HG02571 (cell line): ENCODE results near the gene SLC18B1.

Source experiments
- ATAC-seq: cut with Tn5 transposase; IDR thresholded peaks from one replicate; pipeline ENCODE4 v1.9.1; 2021; ENCODE audit warnings: mild to moderate bottlenecking, moderate library complexity; ENCODE audit not compliant: unreplicated experiment

Gene SLC18B1

DNA sequence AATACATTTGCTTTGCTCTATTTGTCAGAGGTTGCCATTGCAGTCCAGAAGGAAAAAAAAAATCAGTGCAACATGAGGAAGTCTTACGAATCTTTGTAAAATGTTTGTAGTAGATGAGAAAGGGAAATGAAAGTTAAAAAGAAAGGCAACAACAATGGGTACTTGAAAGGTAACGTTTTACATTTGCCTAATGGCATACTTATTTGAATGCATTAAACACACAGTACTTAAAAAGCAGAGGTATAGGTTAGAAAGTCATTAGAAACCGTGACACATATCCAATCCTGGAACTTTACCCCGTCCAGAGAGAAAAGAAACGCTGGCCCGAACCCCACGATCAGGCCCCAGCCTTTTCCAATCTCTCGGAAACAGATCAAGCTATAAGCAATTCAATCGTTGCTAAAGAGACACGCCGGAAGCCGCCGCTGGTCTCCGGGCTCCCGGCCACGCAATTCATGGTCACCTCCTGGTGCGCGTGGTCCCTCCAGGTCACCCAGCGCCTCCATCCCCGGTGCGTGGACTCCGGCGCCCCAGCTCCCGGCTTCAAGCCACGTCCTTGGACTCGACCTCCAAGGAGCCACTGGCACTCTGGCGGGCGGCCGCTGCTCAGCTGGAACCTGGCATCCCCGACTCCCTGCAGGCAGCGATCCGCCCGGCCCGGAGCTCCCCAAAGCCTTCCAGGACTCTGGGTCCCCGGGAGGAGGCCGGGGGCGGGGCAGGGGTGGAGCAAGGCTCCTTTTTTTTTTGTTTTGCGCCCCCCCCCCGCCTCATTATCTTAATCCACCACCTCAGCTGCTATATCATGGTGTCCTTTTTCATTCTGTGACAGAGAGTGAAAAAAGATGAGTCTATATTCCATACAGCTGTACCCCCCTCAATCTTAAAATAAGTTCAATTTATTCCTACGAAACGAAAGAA, at the start of gene SLC18B1:
Gene SLC18B1, minus strand, starts transcription at position 687 of the 918 bp plus-strand sequence. Its CDS starts 181 bp downstream, at position 506.
- peak; percentile 50 for ATAC-seq

DNA sequence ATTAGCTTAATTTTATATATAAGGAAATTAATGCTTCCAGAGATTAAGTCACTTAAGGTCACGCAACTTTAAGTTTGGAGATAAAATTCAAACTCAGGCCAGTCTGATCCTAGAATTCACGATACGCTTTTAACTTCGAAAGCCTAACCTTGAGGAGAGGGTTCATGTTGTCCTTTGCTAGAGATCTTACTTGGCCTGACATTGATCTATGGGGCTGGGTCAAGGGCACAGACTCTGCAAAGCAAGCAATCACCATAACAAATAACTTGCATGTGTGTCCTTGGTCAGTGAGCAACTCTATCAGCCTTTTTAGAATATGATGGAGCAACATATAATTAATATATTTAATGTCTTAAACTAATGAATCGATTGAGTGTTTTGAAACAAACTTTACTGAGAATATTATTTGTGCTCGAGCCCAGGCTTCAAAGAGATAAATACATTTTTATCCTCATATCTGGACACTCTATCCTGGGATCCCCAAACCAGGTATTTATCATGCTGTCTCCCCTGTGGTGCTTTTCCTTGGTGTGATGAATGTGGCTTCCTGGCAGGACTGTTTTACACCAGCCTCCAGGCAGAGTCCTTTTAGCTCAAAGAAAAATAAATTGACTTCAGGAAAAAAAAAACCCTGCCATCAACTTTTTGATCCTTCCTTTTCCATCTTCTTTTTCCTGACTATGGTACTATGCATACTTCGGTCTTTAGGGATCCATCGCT, 45.0 kb upstream of the SLC18B1 start:
- ATAC-seq: no peak

DNA sequence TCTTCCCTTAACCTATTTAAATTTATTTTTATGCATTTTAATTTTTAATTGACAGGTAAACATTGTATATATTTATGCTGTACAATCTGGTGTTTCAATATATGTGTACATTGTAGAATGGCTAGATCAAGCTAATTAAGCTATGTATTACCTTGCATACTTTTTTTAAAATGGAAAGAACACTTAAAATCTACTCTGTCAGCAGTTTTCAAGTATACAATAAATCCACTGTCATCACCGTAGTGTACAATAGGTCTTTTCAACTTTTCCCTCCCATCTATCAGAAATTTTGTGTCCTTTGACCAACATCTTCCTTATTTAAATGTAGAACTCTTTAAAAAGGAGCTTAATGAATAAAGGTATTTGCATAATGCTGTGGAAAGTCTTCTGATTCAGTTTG, 43.5 kb upstream of the SLC18B1 start:
- no peak for ATAC-seq

DNA sequence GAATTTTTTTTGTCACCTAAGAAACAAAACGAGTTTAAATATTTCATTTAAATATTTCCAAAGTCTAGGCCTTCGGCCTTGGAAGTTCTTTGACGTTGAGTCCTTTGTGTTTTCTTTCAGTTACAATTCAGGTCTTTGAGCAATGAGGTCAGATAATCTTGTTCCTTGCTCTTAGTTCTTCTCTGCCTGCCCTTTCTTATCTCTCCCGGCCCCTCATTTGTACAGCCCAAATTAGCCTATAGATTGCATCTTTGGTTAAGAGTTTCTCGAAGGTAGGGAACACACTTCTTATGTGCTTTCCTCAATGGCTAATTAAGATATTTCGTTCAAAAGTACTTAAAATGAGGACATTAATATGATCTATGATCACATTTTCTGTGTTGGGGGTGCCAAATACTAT, 34.5 kb upstream of the SLC18B1 start:
- no peak for ATAC-seq

DNA sequence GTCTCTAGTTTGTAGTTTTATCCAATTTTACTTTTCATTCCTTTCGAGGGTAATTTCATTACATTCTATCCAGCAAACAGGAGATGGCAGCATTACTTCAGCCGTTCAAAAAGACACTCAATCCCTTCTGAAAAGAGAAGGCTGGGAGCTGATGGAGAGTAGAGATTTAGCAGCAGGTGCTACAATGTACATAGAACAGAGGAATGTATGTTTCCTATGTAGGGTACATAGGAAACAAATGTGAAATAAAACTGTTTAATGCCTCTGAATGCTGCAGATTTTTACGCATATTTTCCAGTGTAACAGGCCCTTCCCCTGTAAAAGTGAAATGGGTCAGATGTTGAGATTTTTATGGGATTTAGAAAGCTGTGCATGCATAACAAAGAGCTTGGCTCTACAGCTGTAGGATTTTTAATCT, 31.9 kb upstream of the SLC18B1 start:
- ATAC-seq: no peak

DNA sequence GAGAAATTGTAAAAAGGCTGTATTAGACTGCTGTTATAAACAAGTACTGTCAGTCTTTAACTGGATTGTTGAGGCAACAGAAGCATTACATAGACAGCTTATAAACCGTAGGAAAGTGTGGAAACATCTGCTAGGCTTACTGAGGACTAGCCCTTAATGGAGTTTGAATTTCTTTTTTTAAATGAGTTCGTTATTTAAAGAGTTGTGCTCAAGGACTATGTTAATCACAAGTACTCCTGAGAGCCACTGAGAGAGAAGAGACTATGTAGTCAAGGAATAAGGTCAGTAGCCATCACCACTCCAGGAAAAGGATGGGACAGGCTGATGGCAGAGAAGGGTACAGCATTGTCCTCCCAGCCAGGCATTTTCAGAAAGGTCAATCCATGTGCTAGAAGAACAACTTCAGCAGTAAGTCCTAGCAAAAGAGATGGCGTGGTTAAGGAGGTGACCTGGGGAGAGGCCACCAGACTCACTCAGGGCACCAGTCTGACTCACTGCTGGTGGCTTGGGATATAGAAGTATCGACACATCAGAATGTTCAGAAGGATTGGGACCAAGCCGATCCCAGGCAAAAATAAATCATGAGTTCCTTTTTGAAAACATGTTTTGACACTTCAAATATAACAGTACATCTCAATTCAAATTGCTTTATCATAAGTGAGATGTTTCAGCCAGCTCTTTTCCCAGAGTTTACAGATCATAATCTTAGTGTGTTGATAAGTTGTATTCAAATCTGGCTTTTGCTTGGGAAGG, 22.4 kb upstream of the SLC18B1 start:
- no peak for ATAC-seq

DNA sequence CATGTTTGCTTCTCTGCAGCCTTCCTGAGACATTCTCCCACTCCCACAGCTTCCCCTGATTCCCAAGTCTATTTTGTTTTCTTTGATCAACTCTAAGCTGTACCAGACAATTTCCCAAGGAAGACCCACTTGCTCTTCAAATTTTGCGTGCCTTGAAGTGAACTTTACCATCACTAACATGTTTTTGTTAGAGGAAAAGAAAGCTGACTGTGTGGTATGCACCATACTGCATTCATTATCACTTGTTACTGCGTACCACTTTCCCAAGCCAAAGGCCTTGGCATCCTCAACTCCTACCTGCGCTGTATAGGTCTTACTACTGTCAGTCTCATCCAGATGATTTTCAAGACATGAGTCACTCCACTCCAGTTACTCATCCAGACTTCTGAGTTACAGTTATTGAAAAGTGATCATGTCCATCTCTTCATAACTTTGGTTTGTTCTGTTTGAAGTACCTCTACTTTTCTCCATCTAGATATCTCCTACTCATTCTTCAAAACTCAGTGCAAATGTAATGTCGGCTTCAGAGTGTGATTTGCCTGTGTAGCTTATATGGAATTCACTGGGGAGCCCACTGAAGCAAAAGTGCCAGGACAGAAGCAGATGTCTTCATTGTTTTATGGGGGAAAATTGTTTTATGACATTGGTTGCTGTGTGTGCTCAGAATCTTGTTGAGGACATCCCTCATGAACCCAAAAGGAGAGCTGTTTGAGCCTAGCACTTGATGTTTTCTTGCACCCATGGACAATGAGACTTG, 21.1 kb upstream of the SLC18B1 start:
- no peak for ATAC-seq

DNA sequence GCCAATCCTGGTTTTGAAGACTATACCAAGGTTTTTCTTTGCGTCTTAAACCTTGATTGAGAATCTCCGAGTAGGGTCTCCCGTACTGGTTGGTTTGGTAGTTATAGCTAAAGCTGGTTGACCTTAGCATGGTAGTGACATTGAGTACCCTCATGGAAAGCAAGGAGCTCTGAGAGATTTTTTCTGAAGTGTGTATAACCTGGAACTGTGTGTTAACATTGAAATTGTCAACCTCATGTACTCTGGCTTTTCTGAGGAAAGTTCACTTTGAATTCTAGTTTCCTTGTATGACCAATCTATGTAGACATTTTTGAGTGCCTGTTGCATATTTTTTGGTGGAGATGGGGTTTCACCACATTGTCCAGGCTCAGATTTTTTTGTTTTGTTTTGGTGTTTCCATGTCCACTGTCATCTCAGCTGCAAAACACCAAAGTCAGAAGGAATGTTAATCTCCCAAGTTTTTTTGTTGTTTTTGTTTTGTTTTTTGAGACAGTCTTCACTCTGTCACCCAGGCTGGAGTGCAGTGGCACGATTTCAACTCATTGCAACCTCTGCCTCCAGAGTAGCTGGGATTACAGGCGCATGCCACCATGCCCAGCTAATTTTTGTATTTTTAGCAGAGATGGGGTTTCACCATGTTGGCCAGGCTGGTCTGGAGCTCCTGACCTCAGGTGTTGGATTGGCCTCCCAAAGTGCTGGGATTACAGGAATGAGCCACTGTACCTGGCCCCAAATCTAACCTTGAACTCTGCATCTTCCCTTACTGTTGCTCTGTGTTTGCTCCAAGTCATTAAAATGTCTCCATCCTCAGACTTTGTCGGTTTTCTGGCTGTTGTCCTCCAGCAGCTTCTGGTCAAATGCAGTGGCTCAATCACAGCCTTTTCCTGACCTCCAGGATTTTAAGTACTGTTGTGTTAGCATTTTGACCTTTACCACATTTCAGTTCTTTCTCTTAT, 20.2 kb upstream of the SLC18B1 start:
- ATAC-seq: no peak

DNA sequence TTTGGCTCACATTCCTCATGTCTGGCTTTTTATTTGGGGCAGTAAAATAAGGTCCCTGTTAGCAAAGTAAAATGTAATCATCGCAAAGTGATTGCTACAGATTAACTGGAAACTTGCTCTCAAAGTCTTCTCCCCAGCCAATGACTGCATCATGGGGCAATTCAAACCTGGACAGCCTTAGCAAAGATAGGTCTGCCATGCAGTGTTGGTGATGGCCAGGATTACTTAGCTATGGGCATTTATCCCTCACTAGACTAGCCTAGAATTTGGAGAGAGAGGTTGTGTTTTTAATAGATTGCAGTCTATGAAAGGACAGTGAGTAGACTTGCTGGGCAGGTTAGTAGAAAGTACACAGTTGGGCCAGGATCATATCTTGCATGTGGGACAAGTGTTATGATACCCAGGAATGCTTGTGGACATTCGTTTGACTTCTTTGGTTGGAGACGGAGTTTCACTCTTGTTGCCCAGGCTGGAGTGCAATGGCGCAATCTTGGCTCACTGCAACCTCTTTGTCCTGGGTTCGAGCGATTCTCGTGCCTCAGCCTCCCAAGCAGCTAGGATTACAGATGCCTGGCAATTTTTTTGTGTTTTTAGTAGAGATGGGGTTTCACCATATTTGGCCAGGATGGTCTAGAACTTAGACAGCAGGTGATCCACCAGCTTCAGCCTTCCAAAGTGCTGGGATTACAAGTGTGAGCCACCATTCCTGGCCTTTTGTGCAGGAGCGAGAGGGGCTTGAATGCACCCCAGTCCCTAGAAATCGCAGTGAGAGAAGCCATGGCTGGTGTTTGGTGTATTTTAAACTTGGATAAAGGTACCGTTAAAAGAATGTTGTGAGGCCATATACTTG, 19.3 kb upstream of the SLC18B1 start:
- ATAC-seq: no peak

DNA sequence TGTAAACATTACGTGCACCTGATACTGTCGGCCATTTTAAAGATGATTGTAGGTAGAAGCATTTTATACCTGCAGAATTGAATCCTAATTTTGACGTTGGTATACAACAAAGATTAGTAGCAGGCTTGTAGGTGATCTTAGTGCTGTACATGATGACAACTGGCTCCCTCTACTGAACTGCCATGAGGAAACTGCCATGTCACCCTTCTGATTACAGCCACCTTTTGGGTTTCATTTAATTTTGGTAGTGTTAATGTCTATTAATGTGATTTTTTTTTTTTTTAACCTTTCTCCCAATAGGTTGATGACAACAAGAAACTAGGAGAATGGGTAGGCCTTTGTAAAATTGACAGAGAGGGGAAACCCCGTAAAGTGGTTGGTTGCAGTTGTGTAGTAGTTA, 18.2 kb upstream of the SLC18B1 start:
- ATAC-seq: no peak

DNA sequence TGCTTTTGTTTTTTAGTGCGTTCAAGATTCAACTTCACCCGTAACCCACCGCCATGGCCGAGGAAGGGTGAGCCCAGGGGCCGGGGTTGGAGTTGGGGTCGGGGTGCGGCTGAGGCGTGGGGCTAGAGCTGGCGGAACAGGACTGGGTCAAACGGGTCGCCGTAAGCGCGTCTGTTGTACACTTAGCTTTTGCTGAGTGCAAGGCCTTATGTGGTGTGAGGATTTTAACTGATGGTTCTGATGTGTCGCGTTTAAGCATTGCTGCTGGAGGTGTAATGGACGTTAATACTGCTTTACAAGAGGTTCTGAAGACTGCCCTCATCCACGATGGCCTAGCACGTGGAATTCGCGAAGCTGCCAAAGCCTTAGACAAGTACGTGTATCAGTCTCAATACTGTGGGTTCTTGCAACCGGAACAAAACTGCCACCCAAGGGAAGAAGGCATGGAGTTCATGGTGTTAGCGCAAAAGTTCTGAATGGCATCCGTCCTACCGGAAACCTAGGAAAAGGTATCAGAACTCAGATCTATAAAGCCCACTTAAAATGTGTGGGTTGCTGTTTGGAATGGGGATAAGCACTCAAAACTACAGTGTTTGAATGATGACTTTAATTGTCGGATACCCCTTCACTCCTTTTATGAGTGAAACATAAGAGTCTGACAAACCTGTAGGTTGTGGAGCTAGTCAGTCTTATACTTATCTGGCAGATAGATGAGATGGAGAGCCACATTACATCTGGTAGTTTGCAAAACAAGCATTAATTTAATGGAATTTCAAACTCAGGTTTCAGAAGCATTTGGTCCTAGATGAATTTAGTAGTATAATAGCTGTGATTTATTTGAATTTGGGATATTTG, 16.5 kb upstream of the SLC18B1 start:
- peak; percentile 12 for ATAC-seq

DNA sequence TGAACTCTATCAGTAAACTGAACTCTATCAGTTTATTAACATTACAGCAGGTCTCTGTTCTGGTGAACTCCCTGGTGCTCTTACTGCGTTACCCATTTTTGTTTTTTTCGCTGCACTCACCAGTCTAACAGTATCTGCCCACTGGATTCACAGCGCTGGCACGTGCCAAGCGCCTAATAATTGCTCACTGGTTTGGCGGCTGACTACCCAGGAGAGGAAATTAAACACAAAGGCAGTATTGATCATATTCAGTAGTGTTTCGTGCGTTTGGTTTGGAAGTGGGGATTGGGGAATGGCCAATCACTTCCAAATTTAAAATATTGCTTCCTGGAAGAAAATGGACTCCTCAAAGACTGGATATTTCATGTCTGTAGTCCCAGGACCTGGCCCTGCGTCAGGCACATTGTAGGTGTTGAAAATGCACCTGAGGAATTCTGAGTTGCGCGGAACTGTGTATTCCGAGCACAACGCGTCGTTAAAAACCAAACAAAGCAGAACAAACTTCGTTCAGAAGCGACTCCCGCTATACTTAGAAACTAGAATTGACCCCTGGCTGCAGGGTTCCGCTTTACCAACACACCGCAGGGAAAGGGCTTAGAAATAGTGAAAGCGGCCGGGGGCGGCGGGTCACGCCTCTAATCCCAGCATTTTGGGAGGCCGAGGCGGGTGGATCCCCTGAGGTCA, 14.9 kb upstream of the SLC18B1 start:
- ATAC-seq: peak; percentile 29

DNA sequence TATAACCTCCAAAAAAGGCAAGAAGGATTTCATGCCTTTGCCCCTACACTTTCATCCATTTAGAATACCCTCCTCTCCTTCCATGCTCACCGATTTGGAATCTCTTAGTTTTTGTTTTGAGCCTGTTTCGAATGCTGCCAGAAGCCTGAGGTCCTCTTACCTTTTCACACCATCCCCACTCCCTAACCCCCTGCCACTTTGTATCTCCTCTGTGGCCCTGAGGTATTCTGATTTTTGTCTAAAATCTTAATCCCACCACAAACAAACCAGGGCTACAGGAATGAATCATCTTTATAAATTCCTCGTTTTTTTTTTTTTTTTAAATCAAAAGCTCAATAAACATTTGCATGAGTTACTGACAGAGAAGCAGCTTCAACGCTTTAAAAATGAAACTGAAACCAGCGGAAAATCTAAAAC, 14.3 kb upstream of the SLC18B1 start:
- no peak for ATAC-seq

DNA sequence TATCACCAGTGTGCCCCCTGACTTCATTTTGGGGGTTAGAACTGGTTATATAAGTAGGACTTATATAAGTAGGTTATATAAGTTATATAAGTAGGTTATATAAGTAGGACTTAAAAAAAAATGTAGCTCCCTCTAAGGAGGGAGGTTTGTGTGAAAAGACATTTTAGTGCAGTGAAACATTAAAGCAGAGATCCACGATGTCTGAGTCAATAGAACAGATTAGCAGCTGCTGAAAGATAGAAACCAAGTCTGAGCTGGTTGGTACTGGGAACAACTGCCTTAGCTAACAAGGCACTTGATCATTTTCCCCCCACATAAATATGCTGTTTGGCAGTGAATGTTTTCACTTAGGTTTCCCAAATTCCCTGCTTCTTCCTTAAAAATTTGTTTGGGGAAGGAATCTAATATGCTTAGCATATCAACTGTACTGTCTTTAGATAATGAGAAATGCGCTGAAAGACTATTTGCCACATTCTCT, 13.9 kb upstream of the SLC18B1 start:
- no peak for ATAC-seq

DNA sequence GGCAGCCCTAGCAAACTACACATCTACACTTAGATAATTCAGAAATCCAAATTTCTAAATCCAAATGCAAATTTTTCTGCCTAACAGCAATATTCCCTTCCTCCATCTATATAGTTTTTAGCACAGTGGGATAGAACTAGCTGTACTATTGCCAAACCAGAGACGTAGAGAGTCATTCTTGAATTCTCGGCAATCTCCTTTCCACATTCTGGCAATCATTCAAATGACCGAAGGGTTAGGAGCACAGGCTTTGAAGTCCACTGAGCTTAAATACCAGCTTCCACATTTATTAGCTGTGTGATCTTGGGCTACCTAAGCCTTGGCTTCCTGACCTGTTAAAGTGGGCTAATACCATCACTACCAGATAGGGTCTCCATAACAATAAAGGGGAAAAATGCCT, 12.8 kb upstream of the SLC18B1 start:
- no peak for ATAC-seq

DNA sequence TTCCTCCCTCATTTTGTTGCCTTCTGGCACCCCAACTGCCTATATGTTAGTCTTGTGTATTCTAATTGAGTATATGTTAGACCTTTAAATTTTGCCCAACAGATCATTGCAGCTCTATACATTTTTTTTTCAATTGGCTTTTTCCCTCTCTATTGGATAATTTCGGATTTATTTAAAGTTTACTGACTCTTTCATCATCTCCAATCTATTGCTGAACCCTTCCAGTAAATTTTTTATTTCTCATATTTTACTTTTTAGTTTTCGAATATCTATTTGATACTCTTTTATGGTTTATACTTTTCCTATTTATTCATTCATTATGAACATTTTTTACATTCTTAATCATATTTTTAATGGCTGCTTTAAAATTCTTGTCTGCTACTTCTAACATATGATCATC, 7.1 kb upstream of the SLC18B1 start:
- no peak for ATAC-seq

DNA sequence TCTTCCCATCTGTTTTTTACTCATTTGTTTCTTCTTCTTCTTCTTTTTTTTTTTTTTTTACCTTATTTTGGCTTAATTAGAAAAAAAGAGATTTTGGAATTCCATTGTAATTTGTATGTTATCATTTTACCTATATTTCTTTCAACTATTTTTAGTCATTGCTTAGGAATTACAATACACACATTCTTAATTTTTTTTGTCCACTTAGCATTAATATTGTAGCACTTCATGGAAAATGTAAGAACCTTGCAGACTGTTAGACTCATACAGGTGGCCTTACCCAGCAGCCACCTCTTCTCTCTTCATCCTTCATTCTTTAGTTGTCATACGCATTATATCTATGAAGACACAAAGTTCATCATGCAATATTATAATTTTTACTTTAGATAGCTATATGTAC, 5.8 kb upstream of the SLC18B1 start:
- ATAC-seq: no peak
